ENCODE data around the gene NOX1.

Gene NOX1

DNA sequence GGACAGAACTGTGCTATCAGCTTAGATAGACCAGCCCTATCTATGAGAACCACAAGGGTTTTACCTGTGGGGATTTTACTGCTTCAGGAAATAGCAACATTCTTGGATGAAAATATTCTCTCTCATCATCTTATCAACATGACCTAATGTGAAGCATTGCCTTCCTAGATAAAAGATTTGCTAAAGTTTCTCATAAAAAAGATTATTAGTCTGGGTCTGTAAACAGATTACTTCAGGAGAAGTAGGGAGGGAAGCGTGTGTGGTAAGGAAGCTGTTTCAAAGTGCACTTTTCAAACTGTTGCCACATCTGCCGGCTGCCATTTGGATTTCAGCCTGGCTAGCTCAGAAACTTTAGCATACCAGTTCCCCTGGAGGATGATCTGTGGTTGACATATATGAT is at the start of gene NOX1:
Gene NOX1, minus strand, starts transcription at position 35 of the 400 bp plus-strand sequence. CDS start 220 bp downstream, outside the sequence.
- DNase-seq = no peak

DNA sequence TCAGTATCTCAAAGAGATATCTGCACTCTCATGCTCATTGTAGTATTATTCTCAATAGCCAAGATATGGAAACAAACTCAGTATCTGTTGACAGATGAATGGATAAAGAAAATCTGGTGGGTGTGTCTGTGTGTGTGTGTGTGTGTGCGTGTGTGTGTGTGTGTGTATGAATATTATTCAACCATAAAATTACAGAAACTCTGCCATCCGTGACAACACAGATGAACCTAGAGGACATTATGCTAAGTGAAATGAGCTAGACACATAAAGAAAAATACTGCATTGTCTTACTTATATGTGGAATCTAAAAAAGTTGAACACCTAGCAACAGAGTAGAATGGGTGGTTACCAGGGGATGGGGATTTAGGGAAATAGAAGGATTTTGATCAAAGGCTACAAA is 41.4 kb upstream of the NOX1 start:
- no peak for DNase-seq

GRCh38 chrX:100913111-100913510 is 39.0 kb upstream of the NOX1 start:
- DNase-seq = no peak

DNA sequence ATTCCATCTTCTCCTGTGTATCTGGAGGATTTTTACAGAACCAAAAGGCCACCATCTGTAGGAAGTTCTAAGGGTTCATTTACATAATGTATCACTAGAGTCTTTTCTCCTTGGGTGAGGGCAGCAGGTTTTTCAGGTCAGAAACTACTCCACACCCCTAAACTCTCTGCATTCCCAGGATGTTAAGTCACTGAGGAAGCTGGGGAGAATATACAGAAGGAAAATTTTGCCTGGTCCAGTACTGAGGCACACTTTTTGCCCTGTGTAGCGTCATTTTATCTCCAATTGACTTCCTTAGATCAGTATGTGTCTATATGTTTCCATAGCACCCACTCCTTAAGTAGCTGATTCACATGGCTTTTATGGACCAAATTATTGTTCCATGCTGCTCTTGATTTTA is 37.6 kb upstream of the NOX1 start:
- DNase-seq = no peak

DNA sequence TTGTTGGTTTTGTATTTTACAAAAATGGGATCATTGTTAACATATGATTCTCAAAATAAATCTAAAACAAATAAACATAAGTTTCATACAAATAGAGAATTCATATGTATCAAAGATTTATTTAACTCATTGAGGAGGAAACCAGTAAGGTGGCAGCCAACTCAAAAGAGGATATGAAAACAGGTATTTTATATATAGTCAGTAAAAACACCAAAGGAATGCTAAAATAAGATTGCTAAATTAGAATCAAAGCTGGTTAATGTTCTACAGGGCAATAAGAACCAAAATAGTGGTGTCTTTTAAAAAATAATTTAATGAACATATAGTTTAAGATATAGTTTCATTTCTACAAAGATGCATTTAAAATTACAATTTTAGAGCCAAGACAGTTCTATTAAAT is 31.5 kb upstream of the NOX1 start:
- no peak for DNase-seq

DNA sequence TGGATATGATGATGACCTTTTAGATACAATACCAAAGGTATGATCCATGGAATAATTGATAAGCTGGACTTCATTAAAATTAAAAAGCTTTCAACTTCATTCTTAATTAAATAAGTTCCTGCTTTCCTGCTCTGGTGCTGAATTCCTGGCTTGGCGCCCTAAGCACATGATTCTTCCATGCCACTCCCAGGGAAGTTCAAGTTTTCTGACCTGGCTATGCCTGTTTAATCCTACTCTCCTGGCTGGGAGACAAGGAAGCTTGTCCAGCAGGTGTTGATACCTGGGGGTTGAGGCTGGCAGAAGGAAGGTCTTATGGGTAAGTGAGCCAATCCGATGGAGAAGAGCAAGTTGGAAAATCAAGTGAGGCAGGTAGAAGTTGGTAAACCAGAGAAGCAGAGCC is 30.3 kb upstream of the NOX1 start:
- no peak for DNase-seq

GRCh38 chrX:100895365-100896075 is 21.4 kb upstream of the NOX1 start:
- no peak for DNase-seq

- no peak for DNase-seq
Measured at GRCh38 chrX:100883654-100884053, 9.5 kb upstream of the NOX1 start.

GRCh38 chrX:100880368-100880767 is 6.2 kb upstream of the NOX1 start:
- DNase-seq = no peak

DNA sequence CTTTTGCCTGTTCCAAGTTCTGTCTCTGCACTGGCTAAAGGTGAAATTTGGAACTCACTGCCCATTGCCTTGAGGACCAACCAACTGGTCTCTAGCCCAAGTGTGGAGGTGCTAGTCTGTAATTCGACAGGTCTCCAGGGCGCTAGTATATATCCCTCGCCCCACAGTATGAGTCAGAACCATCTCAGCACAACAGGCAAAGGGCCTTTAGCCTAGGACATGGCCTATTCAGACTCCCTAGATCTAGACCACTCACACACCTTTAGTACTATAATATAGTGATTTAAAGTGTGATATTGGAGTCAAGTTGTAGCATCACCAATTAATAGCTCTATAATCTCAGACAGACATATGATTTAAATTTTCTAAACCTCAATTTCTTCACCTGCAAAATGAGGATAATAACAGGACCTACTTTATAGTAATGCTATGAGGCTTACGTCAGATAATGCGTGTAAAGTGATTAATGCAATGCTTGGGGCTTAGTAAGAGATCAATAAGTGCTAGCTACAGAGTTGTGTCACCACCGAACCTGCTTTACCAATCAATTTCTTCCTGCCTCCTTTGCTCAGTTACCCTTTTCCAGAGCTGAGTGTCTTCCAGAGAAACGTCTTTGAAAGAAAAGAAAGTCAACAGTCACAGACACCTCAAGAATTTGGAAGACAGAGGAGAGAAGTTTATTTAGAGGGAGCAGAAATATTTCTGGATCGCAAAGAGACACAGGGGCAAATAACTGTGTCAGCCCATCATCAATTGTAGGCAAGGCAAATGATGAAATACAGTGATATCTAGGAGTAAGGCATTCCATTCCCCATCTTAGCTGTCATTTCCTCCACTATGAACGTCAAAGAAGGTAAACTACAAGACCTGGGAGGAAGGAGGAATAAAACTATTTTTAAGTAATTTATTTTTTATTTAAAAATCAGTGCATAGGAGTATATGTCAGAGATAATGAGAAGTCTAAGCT is 2.3 kb downstream of the NOX1 start:
- no peak for DNase-seq

DNA sequence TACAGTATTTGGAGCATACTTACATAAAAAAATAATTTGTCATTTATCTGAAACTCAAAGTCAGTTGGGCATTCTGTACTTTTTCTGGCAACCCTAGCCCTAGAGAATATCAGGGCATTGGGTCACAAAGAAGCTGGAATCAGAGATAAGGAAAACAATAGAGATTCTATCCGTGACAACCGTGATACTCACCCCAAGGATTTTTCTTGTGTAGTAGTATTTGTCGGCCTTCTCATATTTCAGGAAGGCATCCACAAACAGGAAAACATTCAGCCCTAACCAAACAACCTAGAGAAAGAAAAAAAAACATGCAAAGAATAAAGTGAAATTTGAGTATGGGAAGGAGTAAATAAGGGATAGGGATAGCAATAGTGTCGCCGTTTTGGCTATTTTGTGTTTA is 3.6 kb downstream of the NOX1 start:
- no peak for DNase-seq

DNA sequence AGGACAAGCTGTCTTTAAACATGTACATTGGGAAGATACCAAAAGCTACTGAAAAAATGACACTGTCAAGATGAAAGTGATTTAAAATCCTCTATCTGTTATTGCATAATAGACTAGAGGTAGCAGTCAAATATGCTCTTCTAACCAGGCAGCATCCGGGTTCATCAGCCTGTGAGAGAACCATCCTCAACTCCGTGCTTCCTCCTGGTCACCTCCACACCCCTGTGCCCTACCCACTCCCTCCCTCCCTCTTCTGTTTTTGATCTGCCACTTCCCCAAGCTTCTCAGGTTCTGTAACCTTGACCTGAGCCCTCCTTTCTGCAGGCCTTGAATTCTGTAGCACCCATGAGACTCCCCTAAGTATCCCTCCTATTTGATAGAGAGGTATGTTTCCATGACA is 5.9 kb downstream of the NOX1 start:
- DNase-seq = no peak

GRCh38 chrX:100864657-100865391 is 9.3 kb downstream of the NOX1 start:
- no peak for DNase-seq

- DNase-seq = no peak
Measured at GRCh38 chrX:100863326-100863864, 10.8 kb downstream of the NOX1 start.

DNA sequence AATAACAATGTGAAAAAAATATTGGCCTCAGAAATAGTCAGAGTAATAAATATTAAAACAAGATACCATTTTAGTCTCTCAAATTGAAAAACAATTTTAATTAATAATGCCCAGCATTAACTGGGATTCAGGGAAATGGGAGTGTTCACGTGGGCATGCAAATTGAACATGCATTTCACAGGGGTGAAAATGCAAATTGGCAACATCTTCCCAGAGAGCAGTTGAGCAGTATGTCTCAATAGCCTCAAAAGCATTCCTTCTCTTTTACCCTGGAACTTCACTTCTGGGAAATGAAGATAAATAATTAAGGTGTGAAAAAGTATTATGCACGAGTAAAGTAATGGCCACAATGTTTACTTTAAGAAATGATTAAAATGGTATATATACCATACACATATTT is 21.3 kb downstream of the NOX1 start:
- DNase-seq = no peak

GRCh38 chrX:100850317-100850716 is 23.8 kb downstream of the NOX1 start:
- no peak for DNase-seq

GRCh38 chrX:100831219-100831946 is 42.8 kb downstream of the NOX1 start:
- no peak for DNase-seq

- DNase-seq = no peak
Measured at GRCh38 chrX:100830547-100830946, 43.6 kb downstream of the NOX1 start.

DNA sequence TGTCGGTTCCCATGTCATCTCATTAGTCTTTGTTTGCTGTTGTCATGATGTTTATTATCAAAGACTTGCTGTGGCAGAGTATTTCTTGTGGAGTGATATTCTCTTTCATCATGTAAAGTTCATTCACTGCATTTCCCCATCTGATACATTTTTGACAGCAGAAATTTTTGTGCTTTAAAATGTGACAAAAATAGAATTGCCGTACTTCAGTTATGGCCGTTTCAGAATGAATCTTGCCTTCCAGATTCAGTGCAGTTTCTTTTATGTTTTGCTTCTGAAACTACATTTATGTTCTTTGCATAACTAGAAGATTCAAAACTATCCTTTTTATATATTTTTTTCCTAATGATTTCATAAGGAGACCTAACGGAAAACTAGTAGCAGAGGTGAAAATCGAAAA is 44.0 kb downstream of the NOX1 start:
- DNase-seq = no peak

GRCh38 chrX:100829730-100830129 is 44.4 kb downstream of the NOX1 start:
- peak; percentile 35 for DNase-seq

GRCh38 chrX:100819837-100820666 is 54.1 kb downstream of the NOX1 start, which contains the start of gene CSTF2:
Gene CSTF2 (plus strand): TSS chrX:100820391. CDS start chrX:100820417, 26 bp downstream.
- peak; percentile 88 for DNase-seq

- no peak for DNase-seq
Measured at GRCh38 chrX:100819534-100819836, 54.7 kb downstream of the NOX1 start.
